ENCODE measurements around the gene ZG16B.

Gene ZG16B

GRCh38 chr16:2829501-2830354, at the start of gene ZG16B:
ZG16B (plus strand) TSS chr16:2830303; CDS start chr16:2830442, 139 bp downstream.
- DNase-seq (ENCODE audit: low spot score), result no peak

GRCh38 chr16:2782583-2783351, 47.3 kb upstream of the ZG16B start:
- DNase-seq (ENCODE audit: low spot score), result no peak

- DNase-seq (ENCODE audit: low spot score), result no peak
These were observed 46.3 kb upstream of the ZG16B start for GRCh38 chr16:2783581-2784357.

- no peak for DNase-seq (ENCODE audit: low spot score)
These were observed 45.6 kb upstream of the ZG16B start for GRCh38 chr16:2784358-2785100.

GRCh38 chr16:2785101-2785991, 44.8 kb upstream of the ZG16B start:
- DNase-seq (ENCODE audit: low spot score), result no peak

GRCh38 chr16:2786061-2786825, 43.9 kb upstream of the ZG16B start:
- no peak for DNase-seq (ENCODE audit: low spot score)

- DNase-seq (ENCODE audit: low spot score), result no peak
These were observed 43.3 kb upstream of the ZG16B start for GRCh38 chr16:2786826-2787151.

- DNase-seq (ENCODE audit: low spot score), result no peak
These were observed 42.7 kb upstream of the ZG16B start, which contains the start of gene PRSS33 for GRCh38 chr16:2787406-2787805. PRSS33 (minus strand) TSS chr16:2787560; CDS start chr16:2786547, 1,013 bp downstream.

GRCh38 chr16:2787961-2788360, 42.1 kb upstream of the ZG16B start:
- no peak for DNase-seq (ENCODE audit: low spot score)

GRCh38 chr16:2790631-2791030, 39.5 kb upstream of the ZG16B start:
- no peak for DNase-seq (ENCODE audit: low spot score)

- no peak for DNase-seq (ENCODE audit: low spot score)
These were observed 38.9 kb upstream of the ZG16B start for GRCh38 chr16:2791174-2791573.

- DNase-seq (ENCODE audit: low spot score), result no peak
These were observed 37.2 kb upstream of the ZG16B start for GRCh38 chr16:2792940-2793339.

- no peak for DNase-seq (ENCODE audit: low spot score)
These were observed 34.5 kb upstream of the ZG16B start for GRCh38 chr16:2795395-2796143.

GRCh38 chr16:2798723-2799204, 31.3 kb upstream of the ZG16B start:
- no peak for DNase-seq (ENCODE audit: low spot score)

GRCh38 chr16:2799205-2799858, 30.8 kb upstream of the ZG16B start:
- DNase-seq (ENCODE audit: low spot score), result no peak

- no peak for DNase-seq (ENCODE audit: low spot score)
These were observed 30.3 kb upstream of the ZG16B start for GRCh38 chr16:2799859-2800226.

- DNase-seq (ENCODE audit: low spot score), result no peak
These were observed 26.4 kb upstream of the ZG16B start for GRCh38 chr16:2803545-2804195.

- DNase-seq (ENCODE audit: low spot score), result no peak
These were observed 25.4 kb upstream of the ZG16B start for GRCh38 chr16:2804728-2805127.
